Measurements from ENCODE around the gene PDE7B.
"Not testable (repeated sequence)": the region's sequence is repeated elsewhere in the genome, so short reads cannot be mapped to it uniquely, and the experiment has no call there.

The PDE7B gene

GRCh38 chr6:136079701-136080565 lies 228.4 kb downstream of the PDE7B start:
- DNase-seq = no peak

- no peak for DNase-seq
These were observed 232.0 kb downstream of the PDE7B start for GRCh38 chr6:136083540-136083939.

GRCh38 chr6:136084403-136084802 lies 232.9 kb downstream of the PDE7B start:
- DNase-seq = no peak

- no peak for DNase-seq
These were observed 234.0 kb downstream of the PDE7B start for GRCh38 chr6:136085370-136086115.

- no peak for DNase-seq
These were observed 235.2 kb downstream of the PDE7B start for GRCh38 chr6:136086686-136087085.

GRCh38 chr6:136087986-136088385 lies 236.5 kb downstream of the PDE7B start:
- DNase-seq = no peak

GRCh38 chr6:136088693-136089092 lies 237.2 kb downstream of the PDE7B start:
- DNase-seq = no peak

GRCh38 chr6:136089876-136090275 lies 238.4 kb downstream of the PDE7B start:
- no peak for DNase-seq

GRCh38 chr6:136090929-136091328 lies 239.4 kb downstream of the PDE7B start:
- DNase-seq = no peak

- no peak for DNase-seq
These were observed 241.4 kb downstream of the PDE7B start for GRCh38 chr6:136092897-136093296.

GRCh38 chr6:136093835-136094234 lies 242.3 kb downstream of the PDE7B start:
- DNase-seq = no peak

- DNase-seq = no peak
These were observed 243.3 kb downstream of the PDE7B start for GRCh38 chr6:136094812-136095211.

- DNase-seq = no peak
These were observed 244.5 kb downstream of the PDE7B start for GRCh38 chr6:136095986-136096385.

GRCh38 chr6:136102991-136103688 lies 251.6 kb downstream of the PDE7B start:
- DNase-seq = no peak

GRCh38 chr6:136103763-136104311 lies 252.3 kb downstream of the PDE7B start:
- DNase-seq = no peak

- DNase-seq = no peak
These were observed 253.1 kb downstream of the PDE7B start for GRCh38 chr6:136104556-136104955.

GRCh38 chr6:136105797-136106196 lies 254.3 kb downstream of the PDE7B start:
- DNase-seq = not testable (repeated sequence)

GRCh38 chr6:136108361-136108945 lies 257.0 kb downstream of the PDE7B start:
- DNase-seq = no peak

- DNase-seq = no peak
These were observed 260.3 kb downstream of the PDE7B start for GRCh38 chr6:136111831-136112230.

GRCh38 chr6:136112262-136112661 lies 260.8 kb downstream of the PDE7B start:
- DNase-seq = no peak

GRCh38 chr6:136113736-136114173 lies 262.3 kb downstream of the PDE7B start:
- DNase-seq = no peak

GRCh38 chr6:136114661-136115060 lies 263.2 kb downstream of the PDE7B start:
- no peak for DNase-seq

- no peak for DNase-seq
These were observed 264.4 kb downstream of the PDE7B start for GRCh38 chr6:136115941-136116340.

Data from SW 1271 (cell line).